Measurements from ENCODE around the gene DDX47. TPM values are rescaled to one million over a fixed set of nuclear protein-coding genes. Genes with fewer than 3 reads are reported as not detected.
A peak's percentile ranks its signal among the peaks of the same experiment; 100 is the strongest.

The DDX47 gene
- total and polyA plus RNA-seq, 9 of the 15 experiments (the other 6 are each of a cell fraction or from before 2014, with no cell fraction given): 39.4 to 186 (median 64.4) TPM

- FAIRE-seq (no peak), DNase-seq (ENCODE audit: extremely low read depth in 1 of 4, low spot score in 3 of 4) (no peak), ATAC-seq (no peak)
- Histone ChIP-seq H3K4me1 (replicated peaks in 1 of 2; ENCODE audit: control insufficient read depth in 2 of 2, insufficient read depth in 2 of 2, low read length in 2 of 2) (no peaks in the 10 kb centered on the region), H3K4me2 (ENCODE audit: insufficient read depth, low read length) (no peak overlapping the region), H3K36me3 (ENCODE audit: control insufficient read depth, insufficient read depth, low read length) (no peaks in the 10 kb centered on the region), H3K4me3 (no peak overlapping the region), H3K27ac (ENCODE audit: extremely low read depth, low read depth, low read length) (no peak overlapping the region), H2AFZ (ENCODE audit: low read depth, low read length) (no peak overlapping the region), H3K9me3 (replicated peaks; ENCODE audit: control insufficient read depth, insufficient read depth, low read depth, low read length) (no peaks in the 10 kb centered on the region), H3K79me2 (ENCODE audit: control insufficient read depth, insufficient read depth, low read length) (no peaks in the 10 kb centered on the region), H3K9ac (ENCODE audit: insufficient read depth in 1 of 2, low read depth in 2 of 2, low read length in 2 of 2) (no peak overlapping the region), H4K20me1 (replicated peaks; ENCODE audit: control insufficient read depth, insufficient read depth, low read length) (no peaks in the 10 kb centered on the region), H3K9me1 (ENCODE audit: control insufficient read depth, insufficient read depth, low read length) (no peaks in the 10 kb centered on the region), H3K27me3 (ENCODE audit: control insufficient read depth in 2 of 2, insufficient read depth in 2 of 2, low read length in 2 of 2) (no peaks in the 10 kb centered on the region)
- 63% methylated on average over 5 of the region's 6 CpGs for WGBS (ENCODE audit: insufficient coverage, low coverage, missing lambda C conversion rate)
- in situ Hi-C loops (cut with MboI): no loop called here
- no TSS peak for BruUV-seq (replicated peaks)
- intact Hi-C loops (cut with micrococcal nuclease): no loop called here
- CTCF ChIA-PET (ENCODE audit: low intra/inter-chr PET ratio): no interaction called here
- TF ChIP-seq BCL6 (CRISPR knock-in tag; IDR thresholded peaks at IDR 0.05): no peak
- no peak for TF ChIP-seq ZNF79 (CRISPR knock-in tag; IDR thresholded peaks at IDR 0.05; ENCODE audit: low read depth)
- TF ChIP-seq XRCC5 (IDR thresholded peaks at IDR 0.05; ENCODE audit: low read depth, low read length): no peak
- peak; percentile 69; the same call in 1 of the 2 replicates for TF ChIP-seq ZNF766 (CRISPR knock-in tag; conservative IDR thresholded peaks at IDR 0.05)
- peak in 1 of 2 experiments; percentile 65; a peak in 2 of 3 replicates for TF ChIP-seq CBX3 (IDR thresholded peaks at IDR 0.05; ENCODE audit: borderline replicate concordance in 1 of 2, low read length in 2 of 2)
- TF ChIP-seq, protein P1, sequence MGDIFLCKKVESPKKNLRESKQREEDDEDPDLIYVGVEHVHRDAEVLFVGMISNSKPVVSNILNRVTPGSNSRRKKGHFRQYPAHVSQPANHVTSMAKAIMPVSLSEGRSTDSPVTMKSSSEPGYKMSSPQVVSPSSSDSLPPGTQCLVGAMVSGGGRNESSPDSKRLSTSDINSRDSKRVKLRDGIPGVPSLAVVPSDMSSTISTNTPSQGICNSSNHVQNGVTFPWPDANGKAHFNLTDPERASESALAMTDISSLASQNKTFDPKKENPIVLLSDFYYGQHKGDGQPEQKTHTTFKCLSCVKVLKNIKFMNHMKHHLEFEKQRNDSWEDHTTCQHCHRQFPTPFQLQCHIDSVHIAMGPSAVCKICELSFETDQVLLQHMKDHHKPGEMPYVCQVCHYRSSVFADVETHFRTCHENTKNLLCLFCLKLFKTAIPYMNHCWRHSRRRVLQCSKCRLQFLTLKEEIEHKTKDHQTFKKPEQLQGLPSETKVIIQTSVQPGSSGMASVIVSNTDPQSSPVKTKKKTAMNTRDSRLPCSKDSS (IDR thresholded peaks at IDR 0.05; ENCODE audit: low read depth, partially characterized antibody): peak; percentile 81
- TF ChIP-seq TRIM28 (IDR thresholded peaks at IDR 0.05): peak; percentile 79; the same call in 1 of the 2 replicates
- no peak for TF ChIP-seq ETS2 (tag; IDR thresholded peaks at IDR 0.05; ENCODE audit: borderline replicate concordance, poor library complexity, severe bottlenecking)
- POLR2A ChIA-PET: no interaction called here
Measured at GRCh38 chr12:12770262-12770661, 42.9 kb upstream of the DDX47 start.
